GM21737 (cell line): ENCODE results near the gene MUC22.
"Not testable (repeated sequence)": the region's sequence is repeated elsewhere in the genome, so short reads cannot be mapped to it uniquely, and the experiment has no call there.

Experiments used
- ATAC-seq: cut with Tn5 transposase; IDR thresholded peaks from one replicate; pipeline ENCODE4 v1.9.1; 2021; ENCODE audit warnings: mild to moderate bottlenecking, moderate library complexity; ENCODE audit not compliant: unreplicated experiment

Gene MUC22

DNA sequence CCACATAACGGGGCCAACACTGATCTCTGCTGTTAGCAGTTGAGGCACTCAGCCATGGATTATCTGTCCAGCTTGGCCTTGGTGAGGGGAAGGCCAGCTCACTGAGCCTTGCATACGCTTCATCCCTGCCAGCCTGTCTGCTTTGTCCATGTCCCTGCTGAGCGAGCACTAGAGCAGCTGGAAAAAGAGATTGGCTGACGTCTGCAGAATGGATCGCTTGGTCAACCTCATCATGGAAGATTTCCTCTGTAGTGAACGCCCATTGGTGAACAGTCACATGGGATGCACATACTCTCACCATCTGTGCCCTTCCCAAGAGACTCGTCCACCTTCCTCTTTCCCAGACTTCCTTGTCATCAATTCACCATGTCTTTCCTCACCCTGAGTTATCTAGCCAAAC is 26.9 kb downstream of the MUC22 start:
- no peak for ATAC-seq

DNA sequence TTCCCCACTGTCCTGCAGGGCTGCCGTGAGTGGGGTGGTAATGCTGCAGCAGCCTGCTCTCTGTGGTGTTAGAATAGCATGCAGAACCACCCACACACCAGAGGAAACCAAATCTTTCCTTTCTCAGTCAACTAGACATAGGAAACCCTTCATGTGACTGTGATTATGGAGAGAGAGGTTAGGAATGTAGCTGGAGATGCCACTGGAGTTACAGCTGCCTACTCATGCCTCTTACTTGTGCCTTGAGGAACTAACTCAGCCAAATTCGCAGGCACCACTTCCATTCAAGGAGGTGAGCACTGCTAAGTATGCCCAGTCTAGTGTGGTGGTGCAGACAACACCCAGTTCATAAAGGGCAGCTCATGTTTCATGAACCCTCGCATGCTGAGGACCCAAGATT is 27.4 kb downstream of the MUC22 start:
- ATAC-seq: no peak

DNA sequence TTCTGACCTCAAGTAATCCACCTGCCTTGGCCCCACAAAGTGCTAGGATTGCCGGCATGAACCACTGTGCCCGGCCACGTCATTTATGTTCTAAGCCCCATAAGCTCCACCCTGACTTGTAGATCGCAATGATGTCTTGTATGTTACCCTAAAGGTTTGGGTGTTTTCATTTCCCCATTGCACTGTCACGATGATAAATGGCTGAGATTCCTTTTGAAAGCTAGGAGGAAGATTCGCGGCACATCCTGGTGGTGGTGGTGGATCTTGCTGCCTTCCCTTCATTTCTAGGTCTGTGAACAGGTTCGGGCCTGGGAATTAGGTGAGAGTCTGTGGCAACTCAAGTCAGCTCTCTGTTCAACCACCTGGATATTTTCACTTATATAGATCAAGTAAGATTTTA is 28.3 kb downstream of the MUC22 start:
- ATAC-seq: no peak

GRCh38 chr6:31040801-31041200 is 30.5 kb downstream of the MUC22 start:
- no peak for ATAC-seq

- no peak for ATAC-seq
Measured at GRCh38 chr6:31041372-31041974, 31.2 kb downstream of the MUC22 start.

- no peak for ATAC-seq
Measured at GRCh38 chr6:31042806-31043205, 32.5 kb downstream of the MUC22 start.

DNA sequence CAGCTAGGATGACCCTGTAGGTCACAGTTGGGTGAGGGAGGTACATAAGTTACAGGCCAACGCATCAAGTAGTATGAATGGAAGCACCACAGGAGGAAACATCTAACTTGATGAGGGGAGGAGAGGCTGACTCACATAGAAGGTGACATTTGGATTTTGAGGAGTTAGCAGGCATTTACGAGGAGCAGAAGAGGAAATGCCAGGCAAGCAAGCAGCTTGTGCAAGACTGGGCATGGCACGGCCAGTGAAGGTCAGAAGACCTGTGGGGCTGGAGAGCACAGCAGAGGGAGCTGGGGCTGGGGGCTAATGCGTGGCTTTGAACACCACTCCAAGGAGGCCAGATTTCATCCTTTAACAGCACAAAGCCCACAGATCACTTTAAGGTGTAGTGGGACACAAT is 37.8 kb downstream of the MUC22 start:
- no peak for ATAC-seq

- ATAC-seq: no peak
Measured at GRCh38 chr6:31049518-31049917, 39.2 kb downstream of the MUC22 start.

DNA sequence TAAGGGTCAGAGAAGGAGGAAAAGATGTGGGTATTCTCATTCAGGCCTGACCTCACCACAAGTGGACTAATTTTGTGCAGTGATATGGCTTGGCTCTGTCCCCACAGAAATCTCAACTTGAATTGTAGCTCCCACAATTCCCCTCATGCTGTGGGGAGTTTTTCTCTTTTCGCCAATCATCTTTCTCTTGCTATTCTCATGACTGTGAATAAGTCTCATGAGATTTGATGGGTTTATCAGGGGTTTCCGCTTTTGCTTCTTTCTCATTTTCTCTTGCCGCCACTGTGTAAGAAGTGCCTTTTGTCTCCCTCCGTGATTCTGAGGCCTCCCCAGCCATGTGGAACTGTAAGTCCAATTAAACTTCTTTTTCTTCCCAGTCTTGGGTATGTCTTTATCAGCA is 42.9 kb downstream of the MUC22 start:
- ATAC-seq: not testable (repeated sequence)

DNA sequence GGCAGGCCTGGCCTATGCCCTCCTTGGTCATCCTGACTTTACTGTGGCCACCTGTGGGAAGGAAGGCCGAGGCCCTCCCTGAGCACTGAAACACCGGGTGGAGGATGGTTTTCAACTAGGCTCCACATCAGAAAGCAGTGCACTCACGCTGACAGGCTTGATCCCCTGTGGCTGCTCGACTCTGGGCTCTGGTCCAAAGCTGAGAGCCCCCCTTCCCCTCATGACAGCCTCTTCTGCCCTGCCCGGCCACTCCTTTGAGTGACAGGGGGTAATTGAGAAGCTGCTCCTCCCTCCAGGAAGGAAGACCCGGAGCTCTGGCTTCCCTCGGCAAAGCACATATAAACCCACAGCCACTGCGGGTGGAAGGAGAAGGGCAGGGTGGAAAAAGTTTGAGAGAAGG is 43.6 kb downstream of the MUC22 start:
- no peak for ATAC-seq

DNA sequence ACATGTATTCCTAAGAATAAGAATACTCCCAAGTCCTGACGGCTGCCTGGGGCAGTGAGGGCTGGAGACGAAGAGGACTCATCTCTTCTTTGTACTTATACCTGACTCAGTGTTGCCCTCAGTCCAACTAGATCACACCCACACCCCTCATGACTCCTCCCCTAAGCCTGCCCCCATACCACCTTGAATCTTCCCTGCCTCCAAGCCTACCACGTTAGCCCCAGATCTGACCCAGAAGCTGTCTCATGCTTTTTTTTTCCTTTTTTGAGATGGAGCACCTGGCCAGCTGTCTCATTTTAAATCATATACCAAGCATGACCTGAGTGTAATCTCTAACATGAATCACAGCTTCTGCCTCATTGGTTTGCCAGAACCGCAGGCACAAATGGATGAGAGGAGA is 45.2 kb downstream of the MUC22 start:
- ATAC-seq: no peak

- no peak for ATAC-seq
Measured at GRCh38 chr6:31057426-31058003, 47.2 kb downstream of the MUC22 start.

- no peak for ATAC-seq
Measured at GRCh38 chr6:31058128-31058894, 48.0 kb downstream of the MUC22 start.

DNA sequence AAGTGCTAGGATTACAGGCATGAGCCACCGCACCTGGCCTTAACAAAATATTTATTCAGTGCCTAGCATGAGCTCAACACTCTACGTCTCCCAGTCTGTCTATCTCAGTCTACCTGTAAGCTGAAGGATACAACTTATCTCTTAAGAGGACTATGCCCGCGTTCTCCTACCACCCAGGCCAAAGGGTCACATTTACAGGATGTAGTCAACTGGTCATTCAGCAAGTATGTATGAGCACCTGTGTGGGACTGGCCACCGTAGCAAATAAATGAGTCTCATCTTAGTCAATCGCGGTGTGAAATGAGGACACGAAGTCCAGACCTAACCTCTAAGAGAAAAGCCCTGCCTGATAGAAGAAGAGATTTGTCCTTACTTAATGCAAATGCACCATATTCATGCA is 49.9 kb downstream of the MUC22 start:
- ATAC-seq: no peak

DNA sequence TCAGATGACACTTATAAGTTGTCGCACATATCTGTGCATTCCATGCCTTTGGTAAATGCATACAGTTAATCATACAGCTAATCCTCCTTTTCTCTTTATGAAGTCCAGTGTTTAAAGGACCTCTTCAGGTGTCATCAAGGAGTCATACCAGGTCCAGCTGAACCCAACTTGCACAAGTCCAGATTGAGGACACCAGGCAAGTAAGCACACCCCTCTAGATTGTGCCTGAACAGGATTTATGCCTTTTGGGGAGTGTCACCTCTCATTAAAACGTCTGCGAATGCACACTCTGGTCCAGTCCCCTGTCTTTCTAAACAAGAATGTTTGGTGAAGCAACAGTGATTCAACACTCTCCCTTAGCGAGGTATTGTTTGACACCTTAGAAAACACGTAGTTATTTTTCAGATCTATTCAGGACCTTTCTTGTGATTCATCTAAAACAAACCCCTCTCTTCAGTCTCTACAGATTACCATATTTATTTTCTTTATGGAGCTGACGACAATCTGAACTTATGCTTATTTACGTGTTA is 53.7 kb downstream of the MUC22 start:
- ATAC-seq: no peak

DNA sequence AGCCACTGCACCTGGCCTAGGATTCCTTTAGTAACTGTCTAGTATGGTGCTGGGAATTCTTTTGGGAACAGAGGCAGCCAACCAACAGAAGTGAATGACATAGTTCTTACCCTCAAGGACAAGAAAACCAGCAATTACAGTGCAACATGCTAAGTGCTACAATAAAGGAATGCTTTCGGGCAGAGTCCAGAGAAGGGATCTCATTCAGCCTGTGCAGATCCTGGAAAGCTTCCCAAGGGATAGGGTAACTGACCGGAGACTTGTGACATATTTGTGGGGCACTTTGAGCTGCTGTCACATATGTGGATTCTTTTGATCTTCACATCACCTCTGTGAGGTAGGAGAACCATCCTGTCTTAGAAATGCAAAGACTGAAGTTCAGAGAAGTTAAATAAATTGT is 55.3 kb downstream of the MUC22 start:
- ATAC-seq: no peak

DNA sequence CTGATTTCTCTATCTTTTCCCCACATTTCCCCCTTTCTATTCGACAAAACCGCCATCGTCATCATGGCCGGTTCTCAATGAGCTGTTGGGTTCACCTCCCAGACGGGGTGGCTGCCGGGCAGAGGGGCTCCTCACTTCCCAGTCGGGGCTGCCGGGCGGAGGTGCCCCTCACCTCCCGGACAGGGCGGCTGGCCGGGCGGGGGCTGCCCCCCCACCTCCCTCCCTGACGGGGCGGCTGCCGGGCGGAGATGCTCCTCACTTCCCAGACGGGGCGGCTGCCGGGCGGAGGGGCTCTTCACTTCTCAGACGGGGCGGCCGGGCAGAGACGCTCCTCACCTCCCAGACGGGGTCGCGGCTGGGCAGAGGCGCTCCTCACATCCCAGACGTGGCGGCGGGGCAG is 56.8 kb downstream of the MUC22 start:
- ATAC-seq: not testable (repeated sequence)

GRCh38 chr6:31067891-31068668 is 57.8 kb downstream of the MUC22 start:
- ATAC-seq: not testable (repeated sequence)

- peak; percentile 59 for ATAC-seq
Measured at GRCh38 chr6:31068669-31069340, 58.5 kb downstream of the MUC22 start.

DNA sequence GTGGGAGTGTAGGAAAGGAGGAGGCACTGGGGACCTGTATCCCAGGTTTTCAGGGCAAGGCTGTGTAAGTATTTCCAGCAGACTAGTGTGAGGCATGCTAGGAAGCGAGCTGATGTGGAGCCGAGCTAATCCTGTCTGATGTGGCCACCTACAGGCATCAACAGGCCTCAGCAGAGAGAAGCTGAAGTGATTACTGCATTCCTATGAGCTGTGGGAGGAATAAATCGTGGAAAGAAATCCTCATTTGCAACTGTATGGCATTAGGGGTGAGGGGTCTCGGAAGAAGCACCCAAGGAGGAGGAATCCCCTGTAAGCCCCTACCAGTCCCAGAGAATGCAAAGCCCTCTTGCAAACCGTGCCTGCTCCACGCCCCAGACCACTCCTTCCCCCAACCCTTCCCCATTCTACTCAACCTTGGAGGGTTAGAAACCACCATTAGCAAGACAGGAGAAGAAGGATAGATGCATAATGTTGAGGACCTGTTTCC is 60.5 kb downstream of the MUC22 start:
- no peak for ATAC-seq

DNA sequence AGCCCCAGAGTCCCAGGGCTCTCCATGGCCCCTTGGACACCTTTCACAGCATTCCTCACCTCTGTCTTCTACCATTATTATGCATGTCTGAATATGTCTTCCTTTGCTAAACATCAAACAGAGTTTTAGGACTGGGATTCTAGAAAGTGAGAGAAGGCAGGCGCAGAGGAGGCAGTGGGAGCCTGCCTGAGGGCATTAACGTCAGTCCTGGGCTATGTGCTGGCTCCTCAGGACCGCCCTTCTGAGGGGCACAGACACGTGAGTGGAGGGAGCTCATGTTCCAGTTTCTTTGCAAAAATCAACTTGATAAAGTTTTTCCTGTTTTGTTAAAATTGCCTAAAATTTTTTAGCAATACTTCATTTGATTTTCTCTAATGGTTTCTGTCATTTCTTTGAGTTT is 64.1 kb downstream of the MUC22 start:
- ATAC-seq: no peak
